ENCODE data around the gene TRIM33.

GRCh38 chr1:114482585-114482984 lies 28.4 kb downstream of the TRIM33 start:
- TF ChIP-seq POLR2AphosphoS5 (IDR thresholded peaks at IDR 0.05), result no peak
- TF ChIP-seq TAF1 (IDR thresholded peaks at IDR 0.05; ENCODE audit: low read depth), result no peak
